GM12878 (cell line): ENCODE results near the gene STYXL2. TPM values are rescaled to one million over a fixed set of nuclear protein-coding genes. Genes with fewer than 3 reads are reported as not detected.
A peak's percentile ranks its signal among the peaks of the same experiment; 100 is the strongest.

Source experiments
- ATF7 ChIP-seq: fragments of 450-650 bp; IDR thresholded peaks from 2 replicates; pipeline ENCODE4 v1.6.1; 2016; ENCODE audit warnings: low read depth, mild to moderate bottlenecking
- BACH1 ChIP-seq: fragments of 450-650 bp; IDR thresholded peaks from 2 replicates; pipeline ENCODE4 v1.6.1; 2017; ENCODE audit warnings: mild to moderate bottlenecking, borderline replicate concordance
- BCL11A ChIP-seq: IDR thresholded peaks from 2 replicates; pipeline ENCODE4 v1.6.1; 2011; ENCODE audit warnings: low read depth, low read length
- BHLHE40 ChIP-seq, 2 experiments: fragments of 450-650 bp in 1 of 2; IDR thresholded peaks; 2 replicates each; pipeline ENCODE4 v1.6.1; 2011 to 2017; ENCODE audit warnings: low read depth in 2 of 2, borderline replicate concordance in 1 of 2, improper control_type of control experiment in 1 of 2, low read length in 1 of 2, mild to moderate bottlenecking in 1 of 2
- BMI1 ChIP-seq: fragments of 450-650 bp; IDR thresholded peaks from 2 replicates; pipeline ENCODE4 v1.6.1; 2016; ENCODE audit warnings: mild to moderate bottlenecking, moderate library complexity, borderline replicate concordance
- CREM ChIP-seq: IDR thresholded peaks from 2 replicates; pipeline ENCODE4 v1.6.1; 2014; ENCODE audit warnings: antibody characterized with exemption, low read depth
- EED ChIP-seq: sonication (generic); IDR thresholded peaks from 2 replicates; pipeline ENCODE4 v1.6.1; 2016; ENCODE audit warnings: antibody characterized with exemption, low read depth
- EP300 ChIP-seq, 2 experiments: fragments of 150-350 bp in 1 of 2; IDR thresholded peaks; 2 replicates each; pipeline ENCODE4 v1.6.1; 2011 to 2012; ENCODE audit warnings: low read depth in 2 of 2, low read length in 2 of 2, borderline replicate concordance in 1 of 2, improper control_type of control experiment in 1 of 2, inconsistent platforms in 1 of 2; ENCODE audit not compliant: control insufficient read depth in 1 of 2
- GATAD2B ChIP-seq: fragments of 450-650 bp; conservative IDR thresholded peaks from 2 replicates; pipeline ENCODE4 v1.6.1; 2017; ENCODE audit warnings: low read depth, mild to moderate bottlenecking, moderate library complexity
- LARP7 ChIP-seq: fragments of 450-650 bp; IDR thresholded peaks from 2 replicates; pipeline ENCODE4 v1.6.1; 2017; ENCODE audit warnings: mild to moderate bottlenecking
- MXI1 ChIP-seq: fragments of 150-350 bp; IDR thresholded peaks from 2 replicates; pipeline ENCODE4 v1.6.1; 2011; ENCODE audit warnings: low read depth, mild to moderate bottlenecking, inconsistent platforms, low read length, improper control_type of control experiment
- NFXL1 ChIP-seq: fragments of 450-650 bp; IDR thresholded peaks from 2 replicates; pipeline ENCODE4 v1.6.1; 2017; ENCODE audit warnings: antibody characterized with exemption, mild to moderate bottlenecking, borderline replicate concordance
- NR2C1 ChIP-seq: fragments of 450-650 bp; IDR thresholded peaks from 2 replicates; pipeline ENCODE4 v1.6.1; 2017; ENCODE audit warnings: antibody characterized with exemption, mild to moderate bottlenecking, moderate library complexity
- NRF1 ChIP-seq: conservative IDR thresholded peaks from 2 replicates; pipeline ENCODE4 v1.6.1; 2011; ENCODE audit warnings: mild to moderate bottlenecking, low read depth, low read length, improper control_type of control experiment
- PML ChIP-seq: IDR thresholded peaks from 2 replicates; pipeline ENCODE4 v1.6.1; 2012; ENCODE audit warnings: low read length, inconsistent platforms
- POLR2A ChIP-seq: IDR thresholded peaks from 2 replicates; pipeline ENCODE4 v1.6.1; 2011; ENCODE audit warnings: low read depth, mild to moderate bottlenecking, low read length
- POLR2AphosphoS2 ChIP-seq: IDR thresholded peaks from 2 replicates; pipeline ENCODE4 v1.6.1; 2011; ENCODE audit warnings: low read depth, mild to moderate bottlenecking, low read length, improper control_type of control experiment, moderate library complexity
- POLR2AphosphoS5 ChIP-seq: IDR thresholded peaks from 2 replicates; pipeline ENCODE4 v1.6.1; 2011; ENCODE audit warnings: mild to moderate bottlenecking, low read length, inconsistent platforms
- RBBP5 ChIP-seq: fragments of 200-600 bp; sonication (generic); conservative IDR thresholded peaks from 2 replicates; pipeline ENCODE4 v1.6.1; 2016
- RFX5 ChIP-seq: IDR thresholded peaks from 2 replicates; pipeline ENCODE4 v1.6.1; 2011; ENCODE audit warnings: low read depth, low read length, improper control_type of control experiment
- SP1 ChIP-seq: IDR thresholded peaks from one replicate; pipeline ENCODE4 v1.6.1; 2011; ENCODE audit warnings: low read depth, low read length
- TAF1 ChIP-seq: IDR thresholded peaks from 2 replicates; pipeline ENCODE4 v1.6.1; 2011; ENCODE audit warnings: mild to moderate bottlenecking, low read depth, low read length, borderline replicate concordance
- ZBTB4 ChIP-seq: fragments of 450-650 bp; formaldehyde crosslinking; IDR thresholded peaks from 2 replicates; pipeline ENCODE4 v1.4.0; 2022; ENCODE audit warnings: mild to moderate bottlenecking, moderate library complexity
- ZNF622 ChIP-seq: fragments of 450-650 bp; IDR thresholded peaks from 2 replicates; pipeline ENCODE4 v1.6.1; 2017; ENCODE audit warnings: mild to moderate bottlenecking, inconsistent platforms
- polyA plus RNA-seq, 11 experiments: library from polyadenylated mRNA; depleted of rRNA in 4 of 11; unstranded in 6 of 11; stranded (reverse) in 5 of 11; fragments of >200 nt; fragmentation: Nextera tagmentation in 4 of 11; fragmentation: Illumina TruSeq in 1 of 11; extraction: Ambion mirVana in 4 of 11; extraction: Trizol in 1 of 11; gene quantifications; 1 replicate in 1 of 11; 2 replicates in 10 of 11; pipeline versions ENCODE4 v1.2.1 to v1.2.3, GENCODE V29; 2011 to 2016; ENCODE audit warnings: inconsistent platforms in 2 of 11, missing spikeins in 2 of 11, low read depth in 1 of 11
- total RNA-seq, 4 experiments: library from RNA; depleted of rRNA in 3 of 4; stranded (reverse); fragments of >200 nt in 3 of 4; fragmentation: Illumina TruSeq in 1 of 4; extraction: Trizol in 1 of 4; gene quantifications; 2 replicates each; pipeline versions ENCODE4 v1.2.1 to v1.2.3, GENCODE V29; 2013 to 2021
- TF ChIP-seq, protein P1 (sequence below): IDR thresholded peaks from 2 replicates; pipeline ENCODE4 v1.6.1; 2011; ENCODE audit warnings: borderline replicate concordance, low read depth, mild to moderate bottlenecking, moderate library complexity, low read length; ENCODE audit not compliant: insufficient read depth, poor library complexity, severe bottlenecking

STYXL2 gene
- total and polyA plus RNA-seq, 10 of the 15 experiments (the other 5 are each of a cell fraction or from before 2014, with no cell fraction given) = under 0.01 to 0.08 (median 0.03) TPM; not detected in 7

DNA sequence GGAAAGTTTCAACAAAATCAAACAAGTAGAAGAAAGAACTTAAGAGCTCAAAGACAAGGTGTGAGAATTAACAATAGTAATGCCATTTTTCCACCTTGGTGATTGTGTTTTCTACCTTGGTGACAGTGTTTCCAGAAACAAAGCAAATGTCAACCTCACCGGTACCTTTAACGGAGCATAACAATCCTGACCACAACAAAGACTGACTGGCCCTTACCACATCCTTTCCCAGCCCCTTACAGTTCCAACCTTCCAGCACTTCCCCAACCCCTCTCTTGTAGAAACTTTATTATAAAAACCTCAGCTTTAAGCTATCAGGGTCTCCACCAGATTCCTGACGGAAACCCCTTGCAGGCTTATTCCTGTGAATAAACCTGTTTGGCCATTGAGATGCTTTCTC, 16.7 kb downstream of the STYXL2 start (continued):
- TF ChIP-seq BMI1 (no peak), POLR2A (no peak), POLR2AphosphoS5 (no peak), GATAD2B (no peak), ZNF622 (no peak), NRF1 (no peak), POLR2AphosphoS2 (no peak), RBBP5 (no peak), MXI1 (no peak), BHLHE40 (IDR thresholded peaks at IDR 0.05; ENCODE audit: borderline replicate concordance in 1 of 2, low read depth in 2 of 2, low read length in 1 of 2) (no peak), SP1 (peak; percentile 23), BACH1 (no peak), TAF1 (no peak), RFX5 (no peak), PML (no peak), CREM (peak; percentile 45; the same call in 1 of the 2 replicates), BCL11A (0 out of 2 replicates have a peak, but pooled peaks have one; percentile 56), ZBTB4 (CRISPR knock-in tag) (no peak), NFXL1 (no peak), LARP7 (no peak), EP300 (IDR thresholded peaks at IDR 0.05; ENCODE audit: borderline replicate concordance in 1 of 2, control insufficient read depth in 1 of 2, low read depth in 2 of 2, low read length in 2 of 2) (peak in 1 of 2 experiments; percentile 22; a peak in 1 of 4 replicates), ATF7 (peak; percentile 17; the same call in 1 of the 2 replicates), NR2C1 (no peak), EED (peak; percentile 94)
- TF ChIP-seq, protein P1, sequence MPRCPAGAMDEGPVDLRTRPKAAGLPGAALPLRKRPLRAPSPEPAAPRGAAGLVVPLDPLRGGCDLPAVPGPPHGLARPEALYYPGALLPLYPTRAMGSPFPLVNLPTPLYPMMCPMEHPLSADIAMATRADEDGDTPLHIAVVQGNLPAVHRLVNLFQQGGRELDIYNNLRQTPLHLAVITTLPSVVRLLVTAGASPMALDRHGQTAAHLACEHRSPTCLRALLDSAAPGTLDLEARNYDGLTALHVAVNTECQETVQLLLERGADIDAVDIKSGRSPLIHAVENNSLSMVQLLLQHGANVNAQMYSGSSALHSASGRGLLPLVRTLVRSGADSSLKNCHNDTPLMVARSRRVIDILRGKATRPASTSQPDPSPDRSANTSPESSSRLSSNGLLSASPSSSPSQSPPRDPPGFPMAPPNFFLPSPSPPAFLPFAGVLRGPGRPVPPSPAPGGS = no peak
